Testis (tissue), 2 donors: ENCODE measurements around the gene C11orf24.

Source experiments
- POLR2A ChIP-seq: fragments of 450-650 bp; IDR thresholded peaks from one replicate; pipeline ENCODE4 v1.6.1; 2017; ENCODE audit warnings: antibody characterized with exemption, mild to moderate bottlenecking, moderate library complexity
- TF ChIP-seq, protein P1 (sequence below), 3 experiments: fragments of 450-650 bp in 2 of 3; fragments of 200-600 bp in 1 of 3; sonication (generic) in 1 of 3; IDR thresholded peaks; one replicate each; pipeline ENCODE4 v1.5.1; 2016 to 2019; ENCODE audit warnings: antibody characterized with exemption in 3 of 3, mild to moderate bottlenecking in 2 of 3, moderate library complexity in 1 of 3

DNA sequence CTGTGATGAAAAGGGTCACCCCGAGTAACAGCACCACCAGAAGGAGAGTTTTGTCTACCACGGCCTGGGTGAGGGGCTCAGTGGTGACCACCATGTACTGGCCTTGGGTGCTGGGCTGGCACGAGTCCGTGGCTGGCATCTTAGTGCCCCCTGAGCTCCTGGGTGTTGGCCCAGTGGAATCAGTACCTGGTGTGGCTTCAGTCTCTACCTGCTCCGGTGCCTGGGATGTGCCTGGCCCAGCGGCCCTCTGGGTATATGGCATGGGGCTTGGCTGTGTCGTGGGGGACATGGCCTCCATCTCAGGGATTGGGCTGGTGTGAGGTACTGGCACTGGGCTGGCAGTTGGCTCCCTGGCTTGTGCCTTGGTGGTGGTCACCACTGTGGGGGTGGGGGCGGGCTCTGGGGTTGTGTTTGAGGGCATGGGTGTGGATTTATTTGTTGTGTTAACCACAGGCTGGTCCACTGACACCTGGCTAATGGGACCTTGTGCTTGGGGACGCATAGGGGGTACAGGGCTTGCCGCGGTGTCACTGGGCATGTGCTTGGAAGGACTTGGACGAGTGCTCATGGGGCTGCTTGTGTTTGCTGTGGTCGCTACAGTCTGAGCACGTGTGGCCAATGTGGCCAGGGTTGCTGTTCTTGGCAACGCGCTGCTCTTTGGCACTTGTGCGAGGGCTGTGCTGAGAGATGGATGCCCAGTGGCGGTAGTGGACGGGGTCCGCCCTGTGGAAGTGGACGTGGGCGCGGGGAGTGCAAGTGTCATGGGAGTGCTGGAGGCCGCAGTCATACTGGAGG, 9.8 kb downstream of the C11orf24 start:
- TF ChIP-seq, protein P1, sequence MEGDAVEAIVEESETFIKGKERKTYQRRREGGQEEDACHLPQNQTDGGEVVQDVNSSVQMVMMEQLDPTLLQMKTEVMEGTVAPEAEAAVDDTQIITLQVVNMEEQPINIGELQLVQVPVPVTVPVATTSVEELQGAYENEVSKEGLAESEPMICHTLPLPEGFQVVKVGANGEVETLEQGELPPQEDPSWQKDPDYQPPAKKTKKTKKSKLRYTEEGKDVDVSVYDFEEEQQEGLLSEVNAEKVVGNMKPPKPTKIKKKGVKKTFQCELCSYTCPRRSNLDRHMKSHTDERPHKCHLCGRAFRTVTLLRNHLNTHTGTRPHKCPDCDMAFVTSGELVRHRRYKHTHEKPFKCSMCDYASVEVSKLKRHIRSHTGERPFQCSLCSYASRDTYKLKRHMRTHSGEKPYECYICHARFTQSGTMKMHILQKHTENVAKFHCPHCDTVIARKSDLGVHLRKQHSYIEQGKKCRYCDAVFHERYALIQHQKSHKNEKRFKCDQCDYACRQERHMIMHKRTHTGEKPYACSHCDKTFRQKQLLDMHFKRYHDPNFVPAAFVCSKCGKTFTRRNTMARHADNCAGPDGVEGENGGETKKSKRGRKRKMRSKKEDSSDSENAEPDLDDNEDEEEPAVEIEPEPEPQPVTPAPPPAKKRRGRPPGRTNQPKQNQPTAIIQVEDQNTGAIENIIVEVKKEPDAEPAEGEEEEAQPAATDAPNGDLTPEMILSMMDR (IDR thresholded peaks at IDR 0.05): no peak
- no peak for TF ChIP-seq POLR2A
